ENCODE data around the gene TREH. TPM values are rescaled to one million over a fixed set of nuclear protein-coding genes. Genes with fewer than 3 reads are reported as not detected.

The TREH gene
- total RNA-seq (2022; extraction: Qiagen RNA extraction; ENCODE audit: low read depth): not detected in 5 replicates

DNA sequence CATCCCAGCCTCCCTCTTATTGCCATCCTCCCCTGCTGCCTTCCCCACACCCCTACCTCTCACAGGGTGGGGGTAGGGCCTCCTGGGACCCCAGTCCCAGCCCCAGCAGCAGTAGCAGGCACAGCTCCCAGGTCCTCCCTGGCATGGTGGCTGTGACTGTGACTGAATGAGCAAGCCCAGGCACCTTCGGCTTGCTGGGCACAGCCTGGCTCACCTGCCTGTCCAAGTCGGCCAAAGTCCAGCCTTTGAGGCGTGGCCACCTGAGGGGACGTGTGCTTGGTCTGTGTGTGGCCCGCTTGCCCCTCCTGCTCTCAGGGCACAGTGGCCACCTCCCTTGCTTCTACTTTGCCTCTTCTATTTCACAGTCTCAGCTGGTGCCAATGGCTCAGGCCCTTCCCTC is at the start of gene TREH:
Gene TREH, minus strand, starts transcription at position 168 of the 400 bp plus-strand sequence. Its CDS starts 23 bp downstream, at position 145.

DNA sequence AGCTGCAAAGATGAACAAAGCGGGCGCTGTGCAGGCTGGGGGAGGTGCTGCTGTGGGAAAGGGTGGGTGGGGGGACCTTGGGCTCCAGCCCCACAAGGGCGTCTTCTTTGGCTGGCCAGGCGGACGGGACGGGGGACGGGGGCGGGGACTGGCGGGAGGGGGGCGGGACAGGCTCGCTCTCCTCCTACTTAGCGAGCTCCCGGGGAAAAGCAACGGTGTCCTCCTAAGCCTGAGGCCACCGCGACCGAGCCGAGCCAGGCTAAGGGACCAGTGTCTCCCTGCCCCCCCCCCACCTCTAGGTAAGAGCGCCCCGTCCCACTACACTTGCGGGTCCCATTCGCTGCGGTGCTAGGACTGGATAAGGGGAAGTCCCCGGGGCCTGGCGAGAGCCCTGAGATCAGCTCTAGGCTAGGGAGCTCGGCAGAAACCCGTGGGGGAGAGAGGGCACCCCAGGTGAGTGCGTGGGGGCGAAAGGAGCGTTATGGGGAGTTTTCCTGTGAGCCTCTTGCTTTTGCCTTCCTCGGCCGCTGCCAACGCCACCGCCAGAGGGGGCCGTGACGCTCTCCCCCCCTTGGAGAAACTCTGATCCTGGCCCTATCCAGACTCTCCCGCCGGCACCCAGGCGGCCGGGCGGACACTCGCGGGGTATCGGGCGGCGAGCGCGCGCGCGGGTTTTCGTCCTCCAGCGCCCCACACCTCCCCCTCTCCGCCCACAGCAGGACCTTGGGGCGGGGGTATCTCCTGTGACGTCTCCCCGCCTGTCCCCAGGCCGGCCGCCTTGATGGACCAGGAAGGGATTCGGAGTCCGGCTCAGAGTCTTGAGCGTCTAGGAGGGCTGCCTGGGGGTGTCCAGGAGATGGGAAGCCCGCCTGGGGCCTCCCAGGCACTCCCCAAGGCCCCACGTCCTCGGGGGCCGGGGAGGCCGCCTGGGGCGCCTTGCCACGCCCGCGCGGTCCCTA is 71.8 kb downstream of the TREH start, which contains the start of gene PHLDB1:
Gene PHLDB1, plus strand, starts transcription at position 215 of the 959 bp plus-strand sequence. CDS start 6,222 bp downstream, outside the sequence.

Other genes starting within 250 kb of the TREH start
- 10.5 to 18.8 TPM (median 13.5 TPM) in 5 replicates for gene KMT2A, start 243.2 kb downstream of the TREH start, total RNA-seq (2022; extraction: Qiagen RNA extraction; ENCODE audit: low read depth)
- gene TTC36, start 152.2 kb downstream of the TREH start, total RNA-seq (2022; extraction: Qiagen RNA extraction; ENCODE audit: low read depth): 0.16 TPM in 1 of 5 replicates, not detected in the others
- gene TMEM25, start 148.5 kb downstream of the TREH start, total RNA-seq (2022; extraction: Qiagen RNA extraction; ENCODE audit: low read depth): 0.24 to 0.64 TPM (median 0.48 TPM) in 5 replicates
- 17.2 to 18.9 TPM (median 17.4 TPM) in 5 replicates for gene IFT46, start 113.7 kb downstream of the TREH start, total RNA-seq (2022; extraction: Qiagen RNA extraction; ENCODE audit: low read depth)
- gene ARCN1, start 107.2 kb downstream of the TREH start, total RNA-seq (2022; extraction: Qiagen RNA extraction; ENCODE audit: low read depth): 87.1 to 102 TPM (median 93.0 TPM) in 5 replicates
- gene PHLDB1, start 72.0 kb downstream of the TREH start, total RNA-seq (2022; extraction: Qiagen RNA extraction; ENCODE audit: low read depth): 9.0 to 11.4 TPM (median 10.1 TPM) in 5 replicates
- gene DDX6, start 111.5 kb upstream of the TREH start, total RNA-seq (2022; extraction: Qiagen RNA extraction; ENCODE audit: low read depth): 22.6 to 38.5 TPM (median 22.7 TPM) in 5 replicates
- gene CXCR5, start 204.2 kb upstream of the TREH start, total RNA-seq (2022; extraction: Qiagen RNA extraction; ENCODE audit: low read depth): 0.14 to 0.28 TPM (median 0.19 TPM) in 4 of 5 replicates, not detected in the other
- 84.9 to 149 TPM (median 110 TPM) in 5 replicates for gene BCL9L, start 246.3 kb upstream of the TREH start, total RNA-seq (2022; extraction: Qiagen RNA extraction; ENCODE audit: low read depth)